ENCODE results near the gene PYY.

Gene PYY

DNA sequence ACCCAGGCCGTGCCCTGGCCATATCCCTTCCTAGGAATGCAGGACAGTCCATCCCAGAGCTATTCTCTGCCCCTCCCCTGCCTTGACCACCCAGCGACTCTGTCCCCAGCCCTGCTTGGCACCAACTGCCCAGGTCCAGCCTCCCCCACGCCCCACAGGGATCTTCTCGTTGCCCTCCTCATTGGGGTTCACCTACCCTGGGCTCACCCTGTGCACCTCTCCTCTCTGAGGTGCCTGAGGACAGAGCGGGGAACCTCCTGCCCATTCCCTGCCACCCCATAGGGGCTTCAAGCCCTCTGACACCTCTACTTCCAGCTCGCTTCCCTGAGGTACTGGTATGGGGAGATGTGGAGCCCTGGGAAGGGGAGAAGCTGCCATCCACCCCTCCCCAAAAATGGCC, 40.2 kb downstream of the PYY start:
- no peak for DNase-seq

DNA sequence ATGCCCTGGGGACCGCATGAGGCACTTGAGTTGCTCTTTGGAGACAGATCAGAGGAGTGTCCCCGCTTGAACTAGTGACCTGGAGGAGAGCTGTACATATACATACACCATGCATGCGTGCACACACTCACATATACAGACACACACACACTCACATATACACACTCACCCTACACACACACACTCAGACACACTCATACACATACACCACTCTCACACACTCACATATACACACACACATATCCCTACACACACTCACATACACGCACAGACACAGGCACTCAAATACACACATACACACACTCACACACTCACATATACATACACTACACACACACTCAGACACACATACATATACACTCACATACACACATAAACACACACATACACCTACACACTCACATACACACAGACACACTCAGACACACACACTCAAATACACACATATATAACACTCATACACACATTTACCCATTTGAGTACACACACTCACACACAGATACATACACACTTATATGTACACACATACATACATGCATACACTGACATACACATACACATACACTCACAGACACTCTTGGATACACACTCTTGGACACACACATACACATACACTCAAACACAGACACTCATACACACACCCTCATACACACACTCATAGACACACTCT, 41.0 kb downstream of the PYY start:
- DNase-seq, result no peak

- no peak for DNase-seq
These were observed 41.8 kb downstream of the PYY start for GRCh38 chr17:43911904-43912303.

GRCh38 chr17:43909537-43910231, 44.1 kb downstream of the PYY start:
- DNase-seq, result no peak

DNA sequence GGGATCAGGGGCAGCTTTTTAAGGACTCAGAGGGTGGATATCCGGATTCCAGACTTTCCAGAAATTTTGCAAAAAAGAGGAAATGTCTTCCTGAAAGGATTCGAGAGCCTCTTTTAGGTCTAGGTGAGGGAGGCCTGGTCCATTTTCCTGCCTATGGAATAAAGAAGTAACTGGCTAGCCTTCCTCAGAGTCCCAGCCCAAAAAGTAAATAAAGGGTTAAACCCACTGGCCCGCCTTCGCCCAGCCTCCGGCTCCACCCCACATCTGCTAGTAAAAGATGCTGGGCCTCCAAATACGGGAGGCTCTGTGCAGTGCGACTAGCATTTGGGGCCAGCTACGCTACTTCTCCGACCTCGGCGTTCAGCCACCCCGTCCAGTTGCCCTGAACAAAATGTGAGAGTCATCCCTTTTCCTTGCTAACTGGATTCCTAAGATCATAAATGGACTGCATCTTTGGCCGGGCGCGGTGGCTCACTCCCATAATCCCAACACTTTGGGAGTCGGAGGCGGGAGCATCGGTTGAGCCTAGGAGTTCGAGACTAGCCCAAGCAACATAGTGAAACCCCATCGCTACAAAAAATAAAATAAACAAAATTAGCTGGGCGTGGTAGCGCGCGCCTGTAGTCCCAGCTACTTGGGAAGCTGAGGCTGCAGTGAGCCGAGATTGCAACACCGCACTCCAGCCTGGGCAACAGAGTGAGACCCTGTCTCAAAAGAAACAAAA, 45.6 kb downstream of the PYY start:
- DNase-seq, result peak; percentile 63

DNA sequence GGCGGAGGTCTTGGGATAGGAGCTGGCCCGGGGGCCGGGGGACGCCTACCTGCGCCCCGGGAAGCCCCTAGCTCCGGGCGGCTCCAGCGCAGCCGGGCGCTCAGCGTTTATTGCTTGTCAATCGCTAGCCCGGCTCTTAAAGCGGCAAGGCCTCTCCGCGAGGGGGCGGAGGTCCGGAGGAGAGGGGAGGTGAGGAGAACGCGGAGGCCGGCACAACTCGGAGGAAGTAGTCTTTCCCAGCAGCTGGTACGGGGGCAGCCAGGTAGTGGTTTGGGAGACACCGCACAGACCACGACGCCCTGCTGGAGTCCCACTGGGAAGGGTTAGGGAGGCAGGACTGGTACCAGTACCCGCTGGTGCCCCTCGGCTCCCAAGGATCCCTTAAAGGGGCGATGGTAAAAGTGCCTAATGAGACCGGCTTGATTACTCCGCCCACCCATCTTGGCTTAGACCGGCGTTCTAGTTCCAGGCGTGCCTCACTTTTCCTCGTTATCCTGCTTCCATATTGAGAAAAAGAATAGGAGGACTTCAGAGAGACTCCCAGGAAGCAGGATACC, 46.2 kb downstream of the PYY start, which contains the start of gene MPP2:
TSS of gene MPP2 (minus strand) at position 112 of the 557 bp plus-strand sequence. CDS start 3,076 bp downstream, outside the sequence.
- peak; percentile 70 for DNase-seq

- no peak for DNase-seq
These were observed 46.8 kb downstream of the PYY start for GRCh38 chr17:43906951-43907424.

DNA sequence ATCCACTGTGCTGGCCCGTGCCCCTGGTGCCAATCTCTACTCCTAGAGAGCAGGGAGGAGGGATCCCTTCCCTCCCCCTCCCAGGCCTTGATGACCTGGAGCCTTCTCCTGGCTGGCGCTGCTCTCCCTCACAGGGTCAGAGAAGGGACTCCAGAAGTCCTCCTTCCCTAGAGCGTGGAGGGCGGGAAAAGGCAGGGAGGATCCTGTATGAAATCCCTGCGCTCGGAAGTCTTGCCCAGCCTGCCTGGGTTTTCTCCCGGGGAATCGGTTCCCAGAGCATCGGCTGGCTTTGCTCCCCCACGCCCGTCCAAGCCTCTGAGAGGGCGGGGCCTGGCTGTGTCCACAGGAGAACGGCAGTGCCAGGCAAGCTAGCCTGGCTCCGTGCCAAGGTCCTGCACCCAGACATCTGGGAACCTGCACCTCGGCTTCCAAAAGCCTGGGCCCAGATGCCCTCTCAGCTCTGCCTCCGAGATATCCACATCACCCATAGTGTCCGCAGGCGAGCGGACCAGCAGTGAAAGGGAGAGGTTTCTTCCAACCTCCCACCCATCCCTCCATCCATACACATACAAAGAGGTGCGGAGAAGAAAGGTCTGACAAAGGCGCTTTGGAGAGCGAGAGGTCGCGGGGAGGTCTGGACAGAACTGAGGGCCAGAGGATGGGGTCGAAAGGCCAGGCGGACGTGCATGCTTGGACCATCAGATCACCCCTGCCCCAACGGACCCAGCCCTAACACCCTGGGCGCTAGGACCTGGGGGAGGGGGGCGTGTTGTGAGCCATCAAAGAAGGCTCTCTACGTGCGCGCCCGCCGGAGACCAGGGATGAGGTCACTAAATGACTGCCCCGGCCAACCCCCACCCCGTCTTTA, 47.5 kb downstream of the PYY start:
- DNase-seq, result peak; percentile 52

DNA sequence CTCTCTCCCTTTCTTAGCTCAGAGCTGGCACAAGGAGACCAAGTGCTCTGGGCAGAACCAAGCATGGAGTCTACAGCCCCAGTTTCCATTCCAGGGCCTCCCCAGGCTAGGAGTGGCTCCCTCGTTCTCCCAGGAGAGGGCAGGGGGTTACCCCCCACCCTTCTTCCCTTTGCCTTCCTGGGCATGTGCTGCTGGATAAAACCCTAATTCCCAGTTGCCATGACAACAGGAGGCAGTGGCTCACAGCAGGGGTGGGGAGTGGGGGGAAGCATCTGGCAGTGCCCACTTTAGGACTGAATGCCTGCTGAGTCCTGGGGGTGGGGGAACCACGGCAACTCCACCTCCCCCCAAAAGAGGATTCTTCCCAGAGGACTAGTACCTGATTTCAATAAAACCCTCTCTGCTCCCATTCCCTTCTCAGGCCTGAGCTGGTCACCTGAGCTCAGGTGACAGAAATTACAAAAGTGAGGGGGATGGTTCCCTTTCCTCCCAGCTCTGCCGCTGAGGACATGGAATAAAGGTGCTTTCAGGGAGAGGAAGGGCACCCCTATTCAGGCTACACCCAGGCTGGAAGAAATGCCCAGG, 48.2 kb downstream of the PYY start:
- DNase-seq, result no peak

Measured in NCI-H748 treated with DMSO at 0.1 percent for 48 hours (cell line).